ENCODE data around the gene ANTXR2. TPM values are rescaled to one million over a fixed set of nuclear protein-coding genes. Genes with fewer than 3 reads are reported as not detected.

ANTXR2 gene
- total RNA-seq, 1 donor from 2014 or later, result 61.7 TPM

- no peak overlapping the region for H3K27ac Mint-ChIP-seq
- H3K36me3 Mint-ChIP-seq, result no peaks in the 10 kb centered on the region
- no peaks in the 10 kb centered on the region for H3K27me3 Mint-ChIP-seq (ENCODE audit: low read depth)
- DNase-seq (ENCODE audit: low spot score in 2 of 2, unreplicated experiment in 2 of 2), result no peak
- H3K9me3 Mint-ChIP-seq, result no peaks in the 10 kb centered on the region
- no peak overlapping the region for H3K4me3 Mint-ChIP-seq
- TF ChIP-seq CTCF (IDR thresholded peaks at IDR 0.05; ENCODE audit: unreplicated experiment), result no peak
- peaks cover 11% of the 10 kb centered on the region for H3K4me1 Mint-ChIP-seq
Measured at GRCh38 chr4:79864500-79865200, 208.4 kb downstream of the ANTXR2 start.

GRCh38 chr4:79863333-79863732 lies 209.7 kb downstream of the ANTXR2 start:
- no peak overlapping the region for H3K4me3 Mint-ChIP-seq
- DNase-seq (ENCODE audit: low spot score in 2 of 2, unreplicated experiment in 2 of 2), result no peak
- H3K9me3 Mint-ChIP-seq, result no peaks in the 10 kb centered on the region
- no peak overlapping the region for H3K27ac Mint-ChIP-seq
- H3K4me1 Mint-ChIP-seq, result peaks cover 9% of the 10 kb centered on the region
- no peaks in the 10 kb centered on the region for H3K36me3 Mint-ChIP-seq
- H3K27me3 Mint-ChIP-seq (ENCODE audit: low read depth), result no peaks in the 10 kb centered on the region
- no peak for TF ChIP-seq CTCF (IDR thresholded peaks at IDR 0.05; ENCODE audit: unreplicated experiment)

GRCh38 chr4:79862821-79863220 lies 210.2 kb downstream of the ANTXR2 start:
- Mint-ChIP-seq H3K4me1 (peaks cover 9% of the 10 kb centered on the region), H3K27me3 (ENCODE audit: low read depth) (no peaks in the 10 kb centered on the region), H3K36me3 (no peaks in the 10 kb centered on the region), H3K4me3 (no peak overlapping the region), H3K27ac (no peak overlapping the region), H3K9me3 (no peaks in the 10 kb centered on the region)
- TF ChIP-seq CTCF (IDR thresholded peaks at IDR 0.05; ENCODE audit: unreplicated experiment), result no peak
- DNase-seq (ENCODE audit: low spot score in 2 of 2, unreplicated experiment in 2 of 2), result no peak

- H3K27me3 Mint-ChIP-seq (ENCODE audit: low read depth), result no peaks in the 10 kb centered on the region
- no peak for TF ChIP-seq CTCF (IDR thresholded peaks at IDR 0.05; ENCODE audit: unreplicated experiment)
- no peaks in the 10 kb centered on the region for H3K9me3 Mint-ChIP-seq
- peaks cover 16% of the 10 kb centered on the region for H3K4me1 Mint-ChIP-seq
- H3K36me3 Mint-ChIP-seq, result no peaks in the 10 kb centered on the region
- H3K4me3 Mint-ChIP-seq, result no peak overlapping the region
- no peak for DNase-seq (ENCODE audit: low spot score in 2 of 2, unreplicated experiment in 2 of 2)
- no peak overlapping the region for H3K27ac Mint-ChIP-seq
Measured at GRCh38 chr4:79857811-79858210, 215.2 kb downstream of the ANTXR2 start.

GRCh38 chr4:79856196-79856595 lies 216.8 kb downstream of the ANTXR2 start:
- no peak for TF ChIP-seq CTCF (IDR thresholded peaks at IDR 0.05; ENCODE audit: unreplicated experiment)
- H3K4me1 Mint-ChIP-seq, result peaks cover 10% of the 10 kb centered on the region
- no peaks in the 10 kb centered on the region for H3K36me3 Mint-ChIP-seq
- H3K27ac Mint-ChIP-seq, result no peak overlapping the region
- DNase-seq (ENCODE audit: low spot score in 2 of 2, unreplicated experiment in 2 of 2), result no peak
- no peaks in the 10 kb centered on the region for H3K9me3 Mint-ChIP-seq
- H3K4me3 Mint-ChIP-seq, result no peak overlapping the region
- H3K27me3 Mint-ChIP-seq (ENCODE audit: low read depth), result no peaks in the 10 kb centered on the region

Measured in mesothelial cell of epicardium (in vitro differentiated cells).